ENCODE measurements around the gene ARFIP2.

The ARFIP2 gene

DNA sequence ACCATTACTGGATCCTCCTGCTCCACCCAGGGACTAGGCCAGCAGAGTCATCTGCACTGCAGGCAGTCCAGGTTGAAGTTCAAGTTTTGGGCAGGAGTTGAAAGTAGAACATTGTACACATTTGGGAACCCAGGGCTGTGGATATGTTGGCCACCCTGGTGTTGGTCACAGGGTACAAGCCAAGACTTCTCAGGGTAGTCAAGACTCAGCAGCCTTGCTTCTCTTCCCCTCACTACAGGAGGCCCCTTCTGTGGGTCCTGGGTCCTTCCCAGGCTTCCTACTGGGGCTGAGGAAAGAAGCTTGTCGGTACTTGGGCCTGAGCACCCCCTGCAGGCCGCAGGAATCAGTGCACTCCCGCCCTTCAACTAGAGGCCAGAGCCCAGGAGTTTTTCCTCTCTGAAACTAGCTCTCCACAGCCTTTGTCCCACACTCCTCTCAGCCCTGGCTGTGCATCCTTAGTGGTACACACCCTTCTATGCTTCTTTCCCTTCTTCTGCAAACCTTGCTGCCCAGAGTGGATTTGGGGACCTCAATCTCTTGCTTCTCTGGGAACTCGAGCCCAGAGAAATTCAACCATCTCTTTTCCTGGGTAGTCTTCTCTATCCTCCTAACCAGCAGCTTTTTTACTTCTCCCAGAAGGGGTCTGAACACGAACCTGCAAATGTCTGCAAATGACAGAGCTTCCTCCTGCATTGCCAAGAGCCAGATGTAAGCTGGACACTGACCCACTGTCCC is 37.7 kb downstream of the ARFIP2 start:
- DNase-seq (ENCODE audit: low read depth in 3 of 3) = peak; percentile 23 to 31 (median 27)

DNA sequence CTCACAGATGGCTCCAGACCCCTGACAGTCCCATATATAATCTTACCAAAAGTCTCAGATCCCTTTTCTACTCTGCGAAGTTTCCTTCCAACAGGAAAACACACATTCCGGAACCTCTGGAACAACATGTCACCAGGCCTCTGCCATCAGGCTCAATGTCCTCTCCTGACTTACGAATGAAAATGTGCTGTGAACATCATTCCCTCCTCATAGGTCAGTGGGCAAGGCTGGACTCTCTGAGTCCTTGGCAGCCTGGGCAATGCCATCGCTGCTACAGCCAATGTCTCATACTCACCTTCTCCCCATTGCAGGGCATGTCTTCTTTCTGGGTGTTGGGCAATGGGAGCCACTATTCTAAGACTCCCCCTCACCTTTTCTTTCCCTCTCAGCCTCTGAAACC is 38.7 kb downstream of the ARFIP2 start:
- DNase-seq (ENCODE audit: low read depth in 3 of 3) = no peak

DNA sequence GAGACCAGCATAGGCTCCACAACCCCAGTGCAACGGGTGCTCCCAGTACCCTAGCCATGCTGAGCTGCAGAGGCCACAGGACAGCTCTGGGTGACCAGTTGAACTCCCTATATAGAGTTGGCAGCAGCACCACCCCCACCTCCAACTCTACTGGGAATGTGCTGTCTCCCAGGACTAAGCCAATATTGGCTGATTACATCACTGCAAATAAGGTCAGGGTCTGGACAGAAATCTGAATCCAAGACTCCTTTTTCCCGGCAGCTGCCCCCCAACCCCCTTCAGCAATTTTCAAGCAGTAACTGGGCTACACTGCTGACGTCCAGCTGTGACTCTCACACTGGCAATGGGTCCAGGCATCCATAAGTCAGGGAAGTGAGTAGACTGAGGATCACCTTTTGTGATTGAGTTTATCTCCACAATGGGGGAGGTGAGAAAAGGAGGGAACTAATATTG is 40.2 kb downstream of the ARFIP2 start, which contains the start of gene HPX:
TSS of gene HPX (minus strand) at position 82 of the 453 bp plus-strand sequence. CDS start at position 58, 24 bp downstream.
- DNase-seq (ENCODE audit: low read depth in 3 of 3) = no peak

DNA sequence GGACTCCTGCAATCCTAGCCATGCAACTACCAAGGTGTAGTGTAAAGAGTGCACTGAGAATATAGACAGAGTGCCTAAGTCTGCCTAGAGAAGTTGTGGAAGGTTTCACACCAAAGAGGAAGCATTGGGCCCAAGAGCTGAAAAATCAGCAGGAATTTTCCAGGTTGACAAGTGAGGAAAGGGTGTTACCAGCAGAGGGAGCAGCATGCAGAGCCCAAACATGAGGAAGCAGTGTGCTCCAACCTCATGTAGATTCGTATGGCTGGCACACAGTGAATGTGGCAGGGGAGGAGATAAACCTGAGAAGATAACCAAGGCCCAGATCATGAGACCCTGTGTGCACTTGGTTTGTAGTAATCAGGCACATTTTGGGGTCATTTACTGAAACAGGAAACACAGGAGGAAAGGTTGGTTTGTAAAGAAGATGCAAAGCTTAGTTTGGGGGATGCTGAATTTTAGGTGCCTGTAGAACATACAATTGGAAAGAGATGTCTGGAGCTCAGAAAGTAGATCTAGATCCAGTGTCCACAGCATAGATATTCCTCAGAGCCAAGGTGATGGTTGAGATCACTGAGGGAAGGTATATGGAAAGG is 42.1 kb downstream of the ARFIP2 start:
- peak in 1 of 3 experiments; percentile 9 for DNase-seq (ENCODE audit: low read depth in 3 of 3)

DNA sequence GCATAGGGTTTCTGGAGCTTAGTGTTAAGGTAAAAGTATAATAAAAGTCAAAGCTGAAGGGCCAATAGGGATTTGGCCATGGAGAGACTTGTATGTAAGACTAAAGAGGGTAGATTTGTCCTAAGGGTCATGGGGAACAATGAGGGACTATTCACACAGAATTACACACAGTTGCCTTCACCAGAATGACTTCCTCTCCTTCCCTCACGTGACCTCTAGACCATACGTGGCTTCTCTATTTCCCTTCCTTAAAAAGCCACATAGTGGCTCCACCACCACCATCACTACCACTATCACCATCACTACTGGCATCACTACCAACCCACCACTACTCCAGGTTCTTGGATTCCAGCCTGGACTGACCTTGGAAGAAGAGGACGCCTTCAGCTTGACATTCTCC is 43.1 kb downstream of the ARFIP2 start:
- no peak for DNase-seq (ENCODE audit: low read depth in 3 of 3)

DNA sequence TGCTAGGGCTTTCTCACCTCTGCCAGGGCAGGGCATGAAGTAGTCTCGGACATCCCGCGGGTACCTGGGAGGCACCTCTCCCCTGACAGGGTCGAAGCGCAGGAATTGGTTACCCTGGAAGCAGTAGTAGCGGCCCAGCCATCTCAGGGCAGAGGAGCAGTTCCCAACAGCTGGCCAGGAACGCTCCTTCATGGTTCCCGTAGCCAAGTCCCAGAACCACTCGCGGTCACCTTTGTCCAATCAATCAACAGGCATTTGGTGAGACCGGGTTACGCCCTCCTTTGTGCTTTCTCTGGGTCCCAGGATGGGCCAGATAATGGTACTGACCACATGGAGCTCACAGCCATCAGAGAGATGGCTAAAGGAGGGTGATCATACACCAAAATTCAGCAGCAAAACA is 43.7 kb downstream of the ARFIP2 start:
- DNase-seq (ENCODE audit: low read depth in 3 of 3) = no peak

DNA sequence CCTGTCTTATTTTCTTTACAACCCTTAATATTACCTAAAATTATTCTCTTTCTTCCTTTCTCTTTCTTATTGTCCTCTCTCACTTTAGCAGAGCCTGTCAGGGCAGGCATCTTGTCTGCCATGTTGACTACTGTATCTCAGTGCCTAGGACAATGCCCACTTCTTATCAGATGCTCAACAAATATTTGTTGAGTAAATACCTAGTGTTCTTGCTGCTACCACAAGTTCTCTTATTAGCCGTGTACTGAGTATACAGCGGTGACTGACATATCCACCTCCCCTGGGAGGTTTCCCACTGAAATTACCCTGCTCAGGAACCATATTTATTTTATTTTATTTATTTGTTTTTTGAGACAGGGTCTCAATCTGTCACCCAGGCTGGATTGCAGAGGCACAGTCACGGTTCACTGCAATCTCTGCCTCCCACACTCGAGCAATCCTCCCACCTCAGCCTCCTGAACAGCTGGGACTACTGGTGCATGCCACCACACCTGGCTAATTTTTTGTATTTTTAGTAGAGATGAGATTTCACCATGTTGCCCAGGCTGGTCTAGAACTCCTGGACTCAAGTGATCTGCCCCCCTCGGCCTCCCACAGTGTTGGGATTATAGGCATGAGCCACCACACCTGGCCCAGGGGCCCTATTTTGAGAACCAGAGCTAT is 47.0 kb downstream of the ARFIP2 start:
- DNase-seq (ENCODE audit: low read depth in 3 of 3) = no peak

DNA sequence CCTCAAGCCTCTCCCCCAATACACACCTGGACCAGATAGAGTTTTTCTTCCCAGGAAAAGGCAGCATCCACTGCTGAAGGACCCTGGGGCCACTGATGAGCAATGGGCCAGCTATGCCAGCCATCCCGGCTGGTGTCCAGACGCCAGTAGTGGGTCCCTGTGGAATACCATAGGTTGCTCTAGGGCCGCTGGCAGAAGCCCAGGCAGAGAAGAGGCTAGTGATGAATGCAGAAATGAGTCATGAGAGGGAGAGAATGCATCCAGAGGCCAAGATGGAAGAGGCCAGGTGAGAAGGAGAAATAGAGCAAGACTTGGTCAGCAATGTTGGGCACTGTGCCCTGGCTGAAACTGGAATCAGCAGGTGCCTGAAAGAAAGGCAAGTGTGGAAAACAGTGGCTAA is 49.3 kb downstream of the ARFIP2 start:
- no peak for DNase-seq (ENCODE audit: low read depth in 3 of 3)

DNA sequence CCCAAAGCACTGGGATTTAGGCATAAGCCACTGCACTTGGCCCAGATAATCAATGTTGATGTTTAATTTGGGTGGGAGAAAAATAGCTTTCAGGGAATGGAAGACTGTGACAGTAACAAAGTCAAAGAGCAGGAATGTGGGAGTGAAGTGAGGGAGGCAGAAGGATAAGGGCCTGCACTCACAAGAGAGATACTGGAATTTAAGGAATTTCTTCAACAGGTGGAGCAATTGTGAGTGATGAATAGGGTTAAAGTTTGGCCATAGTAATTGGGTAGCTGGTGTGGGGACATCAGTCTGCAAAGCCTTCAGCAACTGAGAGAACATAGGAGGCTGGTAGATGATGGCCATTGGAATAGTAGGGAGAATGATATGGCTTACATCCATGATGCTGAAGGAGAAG is 53.6 kb downstream of the ARFIP2 start:
- no peak for DNase-seq (ENCODE audit: low read depth in 3 of 3)
